ENCODE results near the gene UBE2R2. TPM values are rescaled to one million over a fixed set of nuclear protein-coding genes. Genes with fewer than 3 reads are reported as not detected.
"Not testable (repeated sequence)": the region's sequence is repeated elsewhere in the genome, so short reads cannot be mapped to it uniquely, and the experiment has no call there.

Gene UBE2R2
- total RNA-seq, result 28.5 TPM

DNA sequence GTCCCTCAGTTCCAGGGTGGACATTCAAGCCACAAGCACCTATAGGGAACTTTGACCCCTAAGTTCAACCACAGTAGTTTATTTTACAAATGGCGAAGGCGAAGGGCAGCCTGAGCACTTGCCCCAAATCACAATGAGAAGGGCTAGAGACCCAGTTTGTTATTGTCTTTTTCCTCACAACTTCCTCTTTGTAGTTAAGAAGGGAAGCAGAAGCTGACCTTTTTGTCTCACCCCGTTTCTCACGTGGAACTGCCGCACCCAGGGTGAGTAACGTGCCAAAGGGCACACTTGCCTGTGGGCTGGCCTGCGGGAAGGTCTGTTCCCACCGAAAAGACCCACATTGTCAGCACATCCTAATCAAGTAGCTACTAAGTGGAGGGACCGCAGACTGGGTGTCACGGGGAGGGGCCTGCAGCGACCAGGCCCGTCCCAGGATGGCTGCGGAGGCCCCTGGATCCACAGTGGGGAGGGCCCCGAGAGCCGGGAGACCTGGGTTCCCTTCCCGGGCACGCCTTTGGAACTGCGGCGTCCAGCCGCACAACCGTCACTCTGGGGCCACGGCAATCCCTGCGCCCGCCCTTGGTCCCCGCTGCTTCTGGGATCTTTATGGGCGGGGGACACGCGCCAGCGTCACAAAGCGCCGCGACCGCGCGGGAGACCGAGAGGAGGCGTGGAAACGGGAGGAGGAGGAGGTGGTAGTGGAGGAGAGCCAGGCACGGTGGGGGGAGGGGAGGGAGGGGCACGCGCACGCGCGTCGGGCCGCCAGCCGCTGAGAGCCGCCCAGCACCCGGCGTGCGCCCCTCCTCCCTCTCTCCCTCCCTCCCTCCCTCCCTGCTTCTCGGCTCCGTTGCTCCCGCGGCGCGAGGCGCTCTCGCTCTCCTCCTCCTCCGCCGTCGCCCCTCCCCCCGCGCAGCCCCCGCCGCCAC, at the start of gene UBE2R2:
TSS of gene UBE2R2 (plus strand) at position 834 of the 926 bp plus-strand sequence. CDS start 598 bp downstream, outside the sequence.
- DNase-seq (ENCODE audit: low spot score in 2 of 2) (peak; percentile 94 to 97), FAIRE-seq (no peak)

DNA sequence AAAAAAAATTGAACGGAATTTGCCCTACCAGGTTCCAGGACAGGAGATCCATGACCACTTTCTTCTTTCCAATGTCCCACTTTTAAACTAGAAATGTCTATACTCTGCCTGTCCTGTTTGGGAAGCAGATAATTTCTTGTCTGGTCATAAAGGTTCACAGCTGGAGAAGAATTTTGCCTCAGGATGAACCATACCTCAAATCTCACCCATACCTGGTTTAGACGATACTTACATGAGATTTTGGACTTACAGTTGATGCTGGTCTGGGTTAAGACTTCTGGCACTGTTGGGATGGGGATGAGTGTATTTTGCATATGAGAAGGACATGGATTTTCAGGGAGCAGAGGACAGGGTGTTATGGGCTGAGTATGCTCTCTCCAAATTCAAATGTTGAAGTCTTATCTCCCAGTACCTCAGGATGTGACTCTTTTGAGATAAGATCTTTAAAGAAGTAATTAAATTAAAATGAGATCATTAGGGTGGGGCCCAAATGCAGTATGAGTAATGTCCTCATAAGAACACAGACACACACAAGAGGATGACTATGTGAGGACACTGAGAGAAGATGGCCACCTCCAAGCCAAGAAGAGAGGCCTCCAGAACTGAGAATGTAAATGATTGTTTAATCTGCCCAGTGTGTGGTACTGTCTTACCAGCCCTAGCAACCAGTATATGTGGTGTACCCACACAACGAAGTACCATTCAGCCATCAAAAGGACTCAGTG, 46.6 kb upstream of the UBE2R2 start:
- not testable (repeated sequence) for DNase-seq (ENCODE audit: low spot score in 2 of 2); FAIRE-seq

DNA sequence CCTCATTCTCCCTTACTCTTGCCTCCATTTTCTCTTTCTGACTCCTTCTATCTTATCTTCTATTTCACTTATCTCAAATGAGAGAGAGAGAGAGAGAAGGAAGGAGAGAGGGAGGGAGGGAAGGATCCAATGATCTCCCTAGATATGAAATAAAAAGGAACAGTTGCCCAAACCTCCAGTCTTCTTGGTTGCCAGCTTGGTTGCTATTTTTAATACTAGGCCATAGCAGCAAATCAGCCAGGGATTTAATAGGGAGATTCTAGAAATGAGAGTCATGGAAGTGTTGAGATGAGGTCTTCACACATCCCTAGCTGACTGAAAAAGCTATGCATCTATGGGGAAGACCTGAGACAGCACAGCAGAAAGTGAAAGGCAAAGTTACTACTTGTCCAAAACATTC, 43.8 kb upstream of the UBE2R2 start:
- not testable (repeated sequence) for FAIRE-seq; DNase-seq (ENCODE audit: low spot score in 2 of 2)

GRCh38 chr9:33774074-33774659, 42.8 kb upstream of the UBE2R2 start:
- not testable (repeated sequence) for FAIRE-seq; DNase-seq (ENCODE audit: low spot score in 2 of 2)

- no peak for DNase-seq (ENCODE audit: low spot score in 2 of 2)
- no peak for FAIRE-seq
Measured at GRCh38 chr9:33776578-33776977, 40.4 kb upstream of the UBE2R2 start.

- no peak for FAIRE-seq
- DNase-seq (ENCODE audit: low spot score in 2 of 2), result peak; percentile 10 to 38
Measured at GRCh38 chr9:33778700-33779351, 38.1 kb upstream of the UBE2R2 start.

DNA sequence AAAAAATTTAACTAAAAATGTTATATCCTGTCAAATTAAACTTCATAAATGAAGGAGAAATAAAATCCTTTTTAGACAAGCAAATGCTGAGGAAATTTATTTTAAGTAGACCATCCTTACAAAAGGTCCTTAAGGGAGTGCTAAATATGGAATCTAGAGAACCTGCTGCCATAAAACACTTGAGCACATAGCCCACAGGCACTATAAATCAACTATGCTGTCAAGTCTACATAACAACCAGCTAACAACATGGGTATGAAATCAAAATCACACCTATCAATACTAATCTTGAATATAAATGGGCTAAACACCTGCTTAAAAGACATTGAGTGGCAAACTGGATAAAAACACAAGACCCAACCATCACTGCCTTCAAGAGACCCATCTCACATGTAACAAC, 36.7 kb upstream of the UBE2R2 start:
- DNase-seq (ENCODE audit: low spot score in 2 of 2), result no peak
- FAIRE-seq, result no peak

DNA sequence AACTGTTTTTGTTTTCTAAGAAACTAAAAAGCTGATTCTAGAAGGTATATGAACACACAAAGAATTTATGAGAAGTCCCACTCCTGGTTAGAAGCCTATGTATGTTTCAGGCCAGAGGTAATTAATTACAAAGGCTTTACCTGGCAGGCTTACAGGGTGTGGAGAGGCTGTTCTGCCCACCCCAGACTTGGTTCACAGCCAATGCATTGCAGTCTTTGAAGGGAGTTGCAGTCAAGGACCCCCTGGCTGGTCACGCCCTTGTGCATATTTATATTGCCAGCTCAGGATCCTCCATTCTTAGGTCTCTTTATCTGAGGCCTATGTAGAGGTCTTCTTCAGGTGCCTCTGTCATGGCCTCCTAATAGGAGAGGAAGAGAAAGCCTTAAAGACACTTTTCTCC, 35.2 kb upstream of the UBE2R2 start:
- no peak for DNase-seq (ENCODE audit: low spot score in 2 of 2)
- FAIRE-seq, result no peak

- no peak for FAIRE-seq
- DNase-seq (ENCODE audit: low spot score in 2 of 2), result no peak
Measured at GRCh38 chr9:33782395-33783152, 34.4 kb upstream of the UBE2R2 start.

DNA sequence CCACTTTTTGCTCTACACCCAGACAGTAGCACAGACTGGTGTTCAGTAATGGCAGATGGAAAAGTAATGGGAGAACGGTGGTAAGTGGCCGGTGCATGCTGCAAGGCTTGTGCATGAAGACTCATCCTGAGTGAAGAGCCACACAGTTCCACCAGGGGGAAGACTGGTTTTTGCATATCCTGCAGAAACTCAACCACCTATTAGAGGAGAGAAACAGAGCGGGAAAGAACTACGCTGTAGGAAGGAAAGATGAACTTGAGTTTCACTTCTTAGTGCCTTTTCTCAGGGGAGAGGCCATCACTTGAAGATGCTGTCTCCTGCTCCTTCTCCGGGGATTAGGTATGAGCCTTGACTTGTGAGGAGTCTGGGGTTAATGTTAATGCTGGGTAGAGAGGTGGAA, 31.0 kb upstream of the UBE2R2 start:
- FAIRE-seq, result no peak
- no peak for DNase-seq (ENCODE audit: low spot score in 2 of 2)

DNA sequence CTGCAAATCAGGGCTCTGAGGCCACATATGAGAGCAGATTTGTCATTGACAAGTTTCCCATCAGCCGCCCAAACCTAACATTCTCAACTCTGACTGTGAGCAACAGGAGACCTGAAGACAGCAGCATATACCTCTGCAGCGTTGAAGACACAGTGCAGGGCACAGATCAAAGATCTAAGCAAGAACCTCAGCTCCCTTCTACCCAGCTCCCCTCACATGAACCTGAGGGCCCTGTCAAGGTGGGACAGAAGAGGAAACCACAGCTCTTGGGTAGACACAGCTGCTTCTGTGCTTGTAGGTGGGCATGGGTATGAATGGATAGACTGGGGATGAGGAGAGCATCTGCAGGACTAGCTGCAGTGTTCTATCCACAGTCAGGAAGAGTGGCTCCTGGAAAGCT, 30.3 kb upstream of the UBE2R2 start:
- no peak for DNase-seq (ENCODE audit: low spot score in 2 of 2)
- no peak for FAIRE-seq

GRCh38 chr9:33787839-33788238, 29.1 kb upstream of the UBE2R2 start:
- DNase-seq (ENCODE audit: low spot score in 2 of 2) (no peak), FAIRE-seq (no peak)

DNA sequence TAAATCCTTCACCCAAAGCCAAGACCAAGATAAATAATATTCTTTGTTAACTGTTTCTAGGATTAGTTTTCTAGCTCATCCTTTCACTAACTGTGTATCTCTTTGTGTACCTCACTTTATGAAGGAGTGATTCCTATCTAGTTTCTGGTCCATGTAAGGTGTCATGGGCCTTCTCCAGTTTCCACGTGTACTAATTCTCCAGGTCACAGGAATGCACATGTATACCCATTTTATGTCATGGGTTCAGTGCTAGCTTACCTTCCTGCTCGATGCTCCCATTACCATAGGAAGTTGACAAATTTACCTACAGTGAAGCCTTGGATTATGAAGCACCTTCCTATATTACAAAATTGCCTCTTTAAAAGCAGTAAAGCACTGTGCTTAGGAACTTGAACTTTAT, 27.5 kb upstream of the UBE2R2 start:
- not testable (repeated sequence) for DNase-seq (ENCODE audit: low spot score in 2 of 2); FAIRE-seq

GRCh38 chr9:33791117-33791516, 25.8 kb upstream of the UBE2R2 start:
- FAIRE-seq (no peak), DNase-seq (ENCODE audit: low spot score in 2 of 2) (no peak)

DNA sequence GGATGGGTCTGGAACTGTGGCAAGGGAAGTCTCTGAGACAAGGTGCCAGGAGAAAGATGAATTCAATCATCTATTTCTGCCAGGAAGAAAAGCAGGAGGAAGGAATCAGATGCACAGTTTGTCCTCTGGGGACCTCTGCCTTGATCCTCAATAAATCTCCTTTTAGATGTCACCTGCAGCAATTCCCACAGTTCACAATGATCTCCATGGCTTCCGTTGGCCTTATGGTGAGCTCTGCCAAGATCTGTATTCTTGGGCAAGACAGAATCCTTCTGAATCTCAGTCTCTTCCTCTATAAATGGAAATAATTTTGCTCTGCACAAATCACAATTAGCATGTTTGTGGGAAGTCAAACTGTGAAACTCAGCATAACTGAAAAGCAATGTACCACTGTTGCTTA, 23.5 kb upstream of the UBE2R2 start:
- not testable (repeated sequence) for FAIRE-seq; DNase-seq (ENCODE audit: low spot score in 2 of 2)

DNA sequence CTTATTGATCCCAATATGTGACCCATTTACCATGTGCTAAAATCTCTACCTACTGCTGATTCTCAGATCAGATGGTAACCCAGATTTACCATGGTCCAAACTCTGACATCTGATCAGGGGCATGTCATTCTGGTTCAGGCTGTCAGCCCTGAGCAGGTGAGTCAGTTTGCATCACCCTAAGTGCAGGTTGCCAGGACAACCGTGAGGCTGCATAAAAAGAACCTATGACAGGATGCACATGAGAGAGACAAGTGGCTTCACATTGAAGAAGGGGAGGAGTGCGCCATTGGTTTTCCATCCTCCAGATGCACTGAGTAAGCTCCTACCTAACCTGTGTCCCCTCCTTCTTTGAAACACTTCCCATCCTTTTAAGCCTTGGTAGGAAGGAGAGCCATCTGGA, 22.4 kb upstream of the UBE2R2 start:
- DNase-seq (ENCODE audit: low spot score in 2 of 2) (no peak), FAIRE-seq (no peak)

GRCh38 chr9:33795281-33795680, 21.7 kb upstream of the UBE2R2 start, which contains the start of gene PRSS3:
Gene PRSS3, plus strand, starts transcription at chr9:33795561. Its CDS starts 13 bp downstream, at chr9:33795574.
- DNase-seq (ENCODE audit: low spot score in 2 of 2) (no peak), FAIRE-seq (no peak)

DNA sequence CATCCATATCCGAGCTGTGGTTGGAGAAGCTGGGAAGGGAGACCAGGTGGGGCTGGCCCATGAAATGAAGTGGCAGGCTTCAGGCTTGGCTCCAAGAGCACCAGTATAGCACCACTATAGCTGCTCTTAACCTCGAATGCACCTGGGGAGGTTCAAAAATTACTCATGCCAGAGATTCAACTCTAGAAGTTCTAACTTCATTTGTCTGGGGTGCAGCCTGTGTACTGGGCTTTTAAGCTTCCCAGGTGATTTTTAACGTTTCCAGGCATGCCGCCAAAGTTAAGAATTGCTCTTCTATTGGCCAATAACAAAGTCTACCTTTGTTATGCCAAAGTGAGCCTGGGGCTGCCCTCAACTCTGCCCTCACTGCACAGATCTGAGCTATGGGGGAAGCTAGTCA, 21.1 kb upstream of the UBE2R2 start:
- no peak for FAIRE-seq

GRCh38 chr9:33796679-33797078, 20.3 kb upstream of the UBE2R2 start:
- not testable (repeated sequence) for FAIRE-seq

More for the DNA sequence above, 21.1 kb upstream of the UBE2R2 start:
- DNase-seq (ENCODE audit: low spot score in 2 of 2), result no peak

GRCh38 chr9:33797837-33798236, 19.1 kb upstream of the UBE2R2 start:
- FAIRE-seq (no peak), DNase-seq (ENCODE audit: low spot score in 2 of 2) (no peak)

More at GRCh38 chr9:33796679-33797078, 20.3 kb upstream of the UBE2R2 start:
- not testable (repeated sequence) for DNase-seq (ENCODE audit: low spot score in 2 of 2)

Data from frontal cortex (tissue), 4 donors.